Neural cell (in vitro differentiated cells): ENCODE results near the gene PABPC3. TPM values are rescaled to one million over a fixed set of nuclear protein-coding genes. Genes with fewer than 3 reads are reported as not detected.

ENCODE experiments used
- H2AFZ ChIP-seq: fragments of 200-600, 300-800 bp; sonication (generic), shearing (Covaris generic); 2 replicates; pipeline ENCODE4 v1.6.0; 2014; ENCODE audit warnings: low read depth, mild to moderate bottlenecking, antibody characterized with exemption, low read length, moderate library complexity
- H3F3A ChIP-seq: fragments of 200-600 bp; shearing (Covaris generic); 2 replicates; pipeline ENCODE4 v1.6.1; 2016; ENCODE audit warnings: mild to moderate bottlenecking, moderate library complexity, mixed read lengths, antibody characterized with exemption, low read length; ENCODE audit not compliant: insufficient read depth, poor library complexity, severe bottlenecking
- H3K27ac ChIP-seq: fragments of 200-600, 300-800 bp; sonication (generic), shearing (Covaris generic); 2 replicates; pipeline ENCODE4 v1.5.1; 2014; ENCODE audit warnings: mild to moderate bottlenecking, low read length, moderate library complexity
- H3K27me3 ChIP-seq: fragments of 300-800, 200-600 bp; sonication (generic), shearing (Covaris generic); 2 replicates; pipeline ENCODE4 v1.6.0; 2014; ENCODE audit warnings: mild to moderate bottlenecking, low read depth, low read length, moderate library complexity; ENCODE audit not compliant: insufficient read depth
- H3K36me3 ChIP-seq: fragments of 300-800, 200-600 bp; sonication (generic), shearing (Covaris generic); 2 replicates; pipeline ENCODE4 v1.5.1; 2014; ENCODE audit warnings: mild to moderate bottlenecking, antibody characterized with exemption, low read length, moderate library complexity; ENCODE audit not compliant: insufficient read depth
- H3K4me2 ChIP-seq: fragments of 300-800, 200-600 bp; sonication (generic), shearing (Covaris generic); 2 replicates; pipeline ENCODE4 v1.6.0; 2014; ENCODE audit warnings: mild to moderate bottlenecking, low read length
- H3K4me3 ChIP-seq: fragments of 300-800, 200-600 bp; sonication (generic), shearing (Covaris generic); 2 replicates; pipeline ENCODE4 v1.5.1; 2014; ENCODE audit warnings: mild to moderate bottlenecking, low read length, moderate library complexity
- H3K79me2 ChIP-seq: fragments of 200-600 bp; shearing (Covaris generic); replicated peaks from 2 replicates; pipeline ENCODE4 v1.6.0; 2014; ENCODE audit warnings: mild to moderate bottlenecking, low read length, moderate library complexity; ENCODE audit not compliant: insufficient read depth
- H3K9ac ChIP-seq: fragments of 300-800, 200-600 bp; sonication (generic), shearing (Covaris generic); 2 replicates; pipeline ENCODE4 v1.6.1; 2016; ENCODE audit warnings: mild to moderate bottlenecking, low read length, mixed read lengths
- H3K9me2 ChIP-seq: fragments of 200-600 bp; shearing (Covaris generic); 2 replicates; pipeline ENCODE4 v1.6.1; 2016; ENCODE audit warnings: mild to moderate bottlenecking, low read length, mixed read lengths; ENCODE audit not compliant: insufficient read depth
- H3K9me3 ChIP-seq: fragments of 200-600, 300-800 bp; sonication (generic), shearing (Covaris generic); 2 replicates; pipeline ENCODE4 v1.6.1; 2016; ENCODE audit warnings: mild to moderate bottlenecking, mixed run types, low read length, moderate library complexity, mixed read lengths
- H4K20me1 ChIP-seq: fragments of 200-600 bp; shearing (Covaris generic); 2 replicates; pipeline ENCODE4 v1.6.1; 2016; ENCODE audit warnings: mild to moderate bottlenecking, mixed run types; ENCODE audit not compliant: insufficient read depth
- CTCF ChIP-seq: fragments of 450-650 bp; IDR thresholded peaks from 2 replicates; pipeline ENCODE4 v1.5.1; 2014; ENCODE audit warnings: antibody characterized with exemption, mild to moderate bottlenecking, moderate library complexity; ENCODE audit not compliant: poor library complexity, severe bottlenecking
- EP300 ChIP-seq: fragments of 450-650 bp; conservative IDR thresholded peaks from 2 replicates; pipeline ENCODE4 v1.6.1; 2014; ENCODE audit warnings: antibody characterized with exemption, mild to moderate bottlenecking, moderate library complexity; ENCODE audit not compliant: poor library complexity, severe bottlenecking
- EZH2 ChIP-seq: fragments of 200-600, 300-800 bp; shearing (Covaris generic), sonication (generic); IDR thresholded peaks from 2 replicates; pipeline ENCODE4 v1.6.1; 2014; ENCODE audit warnings: antibody characterized with exemption, low read length, borderline replicate concordance, mild to moderate bottlenecking; ENCODE audit not compliant: insufficient read depth, poor library complexity, severe bottlenecking
- MXI1 ChIP-seq: fragments of 450-650 bp; conservative IDR thresholded peaks from 2 replicates; pipeline ENCODE4 v1.6.1; 2014; ENCODE audit warnings: antibody characterized with exemption, mild to moderate bottlenecking; ENCODE audit not compliant: poor library complexity, severe bottlenecking
- RAD21 ChIP-seq: fragments of 450-650 bp; conservative IDR thresholded peaks from 2 replicates; pipeline ENCODE4 v1.6.1; 2014; ENCODE audit warnings: antibody characterized with exemption, mild to moderate bottlenecking, moderate library complexity
- REST ChIP-seq: IDR thresholded peaks from 2 replicates; pipeline ENCODE4 v1.6.1; 2012; ENCODE audit warnings: borderline replicate concordance
- SMC3 ChIP-seq: fragments of 450-650 bp; conservative IDR thresholded peaks from 2 replicates; pipeline ENCODE4 v1.6.1; 2014; ENCODE audit warnings: antibody characterized with exemption, mild to moderate bottlenecking, moderate library complexity; ENCODE audit not compliant: poor library complexity
- TAF1 ChIP-seq: IDR thresholded peaks from 2 replicates; pipeline ENCODE4 v1.6.1; 2012; ENCODE audit warnings: low read depth
- polyA plus RNA-seq: library from polyadenylated mRNA; depleted of rRNA; stranded (reverse); fragments of >200 nt; gene quantifications from 2 replicates; pipeline ENCODE4 v1.2.3, GENCODE V29; 2014

Gene PABPC3
- polyA plus RNA-seq, 1 donor from 2014 or later, result not detected

- Histone ChIP-seq H3K79me2 (no peaks in the 10 kb centered on the region), H3K27me3 (no peaks in the 10 kb centered on the region), H3K9me2 (no peaks in the 10 kb centered on the region), H3K9ac (no peak overlapping the region), H4K20me1 (no peaks in the 10 kb centered on the region), H3K27ac (no peak overlapping the region), H3F3A (peaks cover 15% of the 10 kb centered on the region), H2AFZ (no peak overlapping the region), H3K4me3 (no peak overlapping the region), H3K36me3 (no peaks in the 10 kb centered on the region), H3K4me2 (no peak overlapping the region), H3K9me3 (no peaks in the 10 kb centered on the region)
- TF ChIP-seq MXI1 (no peak), REST (no peak), TAF1 (no peak), RAD21 (no peak), SMC3 (no peak), CTCF (no peak), EP300 (no peak)
Measured at GRCh38 chr13:25141042-25141441, 45.1 kb downstream of the PABPC3 start.

- Histone ChIP-seq H4K20me1 (no peaks in the 10 kb centered on the region), H3K9me3 (no peaks in the 10 kb centered on the region), H3F3A (peaks cover 4% of the 10 kb centered on the region), H3K4me2 (peak overlapping the region; percentile 12), H3K9me2 (no peaks in the 10 kb centered on the region), H2AFZ (peak overlapping the region; percentile 25), H3K4me3 (peak overlapping the region; percentile 34), H3K27ac (peak overlapping the region; percentile 83), H3K9ac (peak overlapping the region; percentile 27), H3K36me3 (no peaks in the 10 kb centered on the region), H3K27me3 (no peaks in the 10 kb centered on the region), H3K79me2 (no peaks in the 10 kb centered on the region)
- TF ChIP-seq RAD21, result no peak
- peak; percentile 29 for TF ChIP-seq EP300
- TF ChIP-seq REST, result peak; percentile 59
- no peak for TF ChIP-seq EZH2
- no peak for TF ChIP-seq MXI1
- no peak for TF ChIP-seq SMC3
Measured at GRCh38 chr13:25143706-25144105, 47.8 kb downstream of the PABPC3 start.
